GM04504 (cell line): ENCODE data around the gene BICD2.

ENCODE experiments used
- DNase-seq: peaks from one replicate; pipeline ENCODE4 v3.0.0-alpha.2; 2012; ENCODE audit warnings: low read depth

BICD2 gene

GRCh38 chr9:92727716-92728700 lies 36.6 kb downstream of the BICD2 start:
- no peak for DNase-seq

GRCh38 chr9:92726971-92727715 lies 37.5 kb downstream of the BICD2 start:
- no peak for DNase-seq

- DNase-seq: no peak
Observed at GRCh38 chr9:92726348-92726747, 38.3 kb downstream of the BICD2 start.

- no peak for DNase-seq
Observed at GRCh38 chr9:92725766-92726165, 38.9 kb downstream of the BICD2 start.

- DNase-seq: no peak
Observed at GRCh38 chr9:92725266-92725545, 39.4 kb downstream of the BICD2 start.

- DNase-seq: no peak
Observed at GRCh38 chr9:92724528-92725265, 39.9 kb downstream of the BICD2 start.

GRCh38 chr9:92723801-92724323 lies 40.8 kb downstream of the BICD2 start:
- no peak for DNase-seq

GRCh38 chr9:92723299-92723625 lies 41.4 kb downstream of the BICD2 start:
- DNase-seq: peak; percentile 31

GRCh38 chr9:92722386-92723298 lies 42.0 kb downstream of the BICD2 start:
- DNase-seq: no peak

GRCh38 chr9:92721548-92721947 lies 43.1 kb downstream of the BICD2 start:
- DNase-seq: no peak

GRCh38 chr9:92720807-92721535 lies 43.7 kb downstream of the BICD2 start:
- no peak for DNase-seq

- DNase-seq: no peak
Observed at GRCh38 chr9:92720209-92720765, 44.3 kb downstream of the BICD2 start.

- no peak for DNase-seq
Observed at GRCh38 chr9:92719028-92719647, 45.5 kb downstream of the BICD2 start.

- DNase-seq: no peak
Observed at GRCh38 chr9:92718086-92719001, 46.3 kb downstream of the BICD2 start.

GRCh38 chr9:92717201-92718085 lies 47.2 kb downstream of the BICD2 start:
- DNase-seq: no peak

- DNase-seq: no peak
Observed at GRCh38 chr9:92716557-92716956, 48.1 kb downstream of the BICD2 start.

GRCh38 chr9:92715488-92716231 lies 49.0 kb downstream of the BICD2 start:
- DNase-seq: no peak
